ENCODE measurements around the gene TAF4B. TPM values are rescaled to one million over a fixed set of nuclear protein-coding genes. Genes with fewer than 3 reads are reported as not detected.
A peak's percentile ranks its signal among the peaks of the same experiment; 100 is the strongest.

TAF4B gene
- total RNA-seq, 1 experiment from 2014 or later = 8.3 TPM

GRCh38 chr18:26434887-26435286 is 208.6 kb downstream of the TAF4B start:
- Histone ChIP-seq H3K36me3 (ENCODE audit: low read depth, low read length) (no peaks in the 10 kb centered on the region), H3K9me2 (replicated peaks; ENCODE audit: low read length) (no peaks in the 10 kb centered on the region), H3K79me2 (ENCODE audit: low read length) (no peaks in the 10 kb centered on the region), H3K4me1 (ENCODE audit: insufficient read depth, low read length) (peaks cover 18% of the 10 kb centered on the region), H3K9me3 (ENCODE audit: low read length) (no peaks in the 10 kb centered on the region), H3K9ac (ENCODE audit: low read length) (no peak overlapping the region), H3K4me3 (ENCODE audit: low read length) (no peak overlapping the region), H3K27me3 (ENCODE audit: low read length) (no peaks in the 10 kb centered on the region), H3K27ac (ENCODE audit: low read length) (no peak overlapping the region), H3K4me2 (ENCODE audit: low read length) (no peak overlapping the region), H3F3A (ENCODE audit: low read length, unreplicated experiment) (no peaks in the 10 kb centered on the region), H4K20me1 (ENCODE audit: low read length) (no peaks in the 10 kb centered on the region), H2AFZ (ENCODE audit: low read length) (no peak overlapping the region)
- ChIA-PET CTCF (no interaction called here), POLR2A (ENCODE audit: unreplicated experiment) (no interaction called here)
- DNase-seq (no peak), ATAC-seq (no peak)
- BruUV-seq (replicated peaks) = no TSS peak
- TF ChIP-seq, protein P1, sequence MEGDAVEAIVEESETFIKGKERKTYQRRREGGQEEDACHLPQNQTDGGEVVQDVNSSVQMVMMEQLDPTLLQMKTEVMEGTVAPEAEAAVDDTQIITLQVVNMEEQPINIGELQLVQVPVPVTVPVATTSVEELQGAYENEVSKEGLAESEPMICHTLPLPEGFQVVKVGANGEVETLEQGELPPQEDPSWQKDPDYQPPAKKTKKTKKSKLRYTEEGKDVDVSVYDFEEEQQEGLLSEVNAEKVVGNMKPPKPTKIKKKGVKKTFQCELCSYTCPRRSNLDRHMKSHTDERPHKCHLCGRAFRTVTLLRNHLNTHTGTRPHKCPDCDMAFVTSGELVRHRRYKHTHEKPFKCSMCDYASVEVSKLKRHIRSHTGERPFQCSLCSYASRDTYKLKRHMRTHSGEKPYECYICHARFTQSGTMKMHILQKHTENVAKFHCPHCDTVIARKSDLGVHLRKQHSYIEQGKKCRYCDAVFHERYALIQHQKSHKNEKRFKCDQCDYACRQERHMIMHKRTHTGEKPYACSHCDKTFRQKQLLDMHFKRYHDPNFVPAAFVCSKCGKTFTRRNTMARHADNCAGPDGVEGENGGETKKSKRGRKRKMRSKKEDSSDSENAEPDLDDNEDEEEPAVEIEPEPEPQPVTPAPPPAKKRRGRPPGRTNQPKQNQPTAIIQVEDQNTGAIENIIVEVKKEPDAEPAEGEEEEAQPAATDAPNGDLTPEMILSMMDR (conservative IDR thresholded peaks at IDR 0.05; ENCODE audit: low read depth, low read length) = no peak
- TF ChIP-seq EZH2 (IDR thresholded peaks at IDR 0.05; ENCODE audit: low read length, unreplicated experiment) (no peak), EZH2phosphoT487 (IDR thresholded peaks at IDR 0.05; ENCODE audit: borderline replicate concordance, low read length) (no peak)
- intact Hi-C loops (cut with micrococcal nuclease) = no loop called here

DNA sequence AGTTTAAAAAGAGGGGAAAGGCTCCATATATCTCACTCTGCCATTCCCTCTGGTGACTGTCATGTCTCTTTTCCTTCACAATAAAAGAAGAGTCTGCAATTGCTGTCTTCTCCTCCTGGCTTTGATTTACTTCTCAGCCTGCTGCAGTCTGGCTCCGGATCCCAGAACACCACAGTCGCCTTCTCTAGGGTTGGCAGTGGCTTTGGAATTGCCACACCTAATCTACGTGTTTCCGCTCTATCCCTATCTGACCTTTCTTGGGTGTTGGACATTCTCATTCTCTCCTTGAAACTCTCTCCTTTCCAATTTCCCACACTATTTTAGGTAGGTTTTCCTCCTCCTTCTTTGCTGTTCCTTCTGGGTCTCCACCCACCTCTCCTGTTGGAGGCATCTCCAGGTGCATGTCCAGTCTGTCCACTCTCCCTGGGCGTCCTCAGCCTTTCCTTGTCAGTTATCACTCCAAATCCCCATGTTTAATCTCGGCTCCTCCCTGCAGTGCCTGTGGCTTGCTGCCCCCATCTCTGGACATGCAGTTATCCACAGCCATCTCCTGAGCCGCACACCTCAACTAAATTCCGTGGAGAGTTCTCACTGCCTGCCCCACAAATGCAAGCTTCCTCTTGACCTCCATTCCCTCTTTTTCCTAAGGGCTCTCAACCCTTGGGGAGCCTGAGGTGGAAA is 209.3 kb downstream of the TAF4B start:
- intact Hi-C loops (cut with micrococcal nuclease) = no loop called here
- H3K27ac ChIP-seq (ENCODE audit: low read length) = no peak overlapping the region
- no peaks in the 10 kb centered on the region for H3K79me2 ChIP-seq (ENCODE audit: low read length)
- no peak overlapping the region for H3K4me3 ChIP-seq (ENCODE audit: low read length)
- H4K20me1 ChIP-seq (ENCODE audit: low read length) = no peaks in the 10 kb centered on the region
- no peaks in the 10 kb centered on the region for H3F3A ChIP-seq (ENCODE audit: low read length, unreplicated experiment)
- DNase-seq (no peak), ATAC-seq (no peak)
- no peak overlapping the region for H2AFZ ChIP-seq (ENCODE audit: low read length)
- CTCF ChIA-PET = no interaction called here
- H3K9ac ChIP-seq (ENCODE audit: low read length) = no peak overlapping the region
- no peaks in the 10 kb centered on the region for H3K36me3 ChIP-seq (ENCODE audit: low read depth, low read length)
- H3K27me3 ChIP-seq (ENCODE audit: low read length) = no peaks in the 10 kb centered on the region
- no peaks in the 10 kb centered on the region for H3K9me2 ChIP-seq (replicated peaks; ENCODE audit: low read length)
- POLR2A ChIA-PET (ENCODE audit: unreplicated experiment) = no interaction called here
- peaks cover 13% of the 10 kb centered on the region for H3K4me1 ChIP-seq (ENCODE audit: insufficient read depth, low read length)
- no TSS peak for BruUV-seq (replicated peaks)
- H3K9me3 ChIP-seq (ENCODE audit: low read length) = no peaks in the 10 kb centered on the region
- TF ChIP-seq EZH2 (IDR thresholded peaks at IDR 0.05; ENCODE audit: low read length, unreplicated experiment) (no peak), EZH2phosphoT487 (IDR thresholded peaks at IDR 0.05; ENCODE audit: borderline replicate concordance, low read length) (no peak)
- TF ChIP-seq, protein P1 (conservative IDR thresholded peaks at IDR 0.05; ENCODE audit: low read depth, low read length) = no peak
- H3K4me2 ChIP-seq (ENCODE audit: low read length) = peak overlapping the region; percentile 16; the same call in 1 of the 2 replicates

All from PC-3 (cell line).